GM19328 (cell line): ENCODE data around the gene TMEM94.

ENCODE experiments used
- ATAC-seq: cut with Tn5 transposase; IDR thresholded peaks from one replicate; pipeline ENCODE4 v1.9.1; 2021; ENCODE audit warnings: mild to moderate bottlenecking, moderate library complexity; ENCODE audit not compliant: unreplicated experiment

TMEM94 gene

DNA sequence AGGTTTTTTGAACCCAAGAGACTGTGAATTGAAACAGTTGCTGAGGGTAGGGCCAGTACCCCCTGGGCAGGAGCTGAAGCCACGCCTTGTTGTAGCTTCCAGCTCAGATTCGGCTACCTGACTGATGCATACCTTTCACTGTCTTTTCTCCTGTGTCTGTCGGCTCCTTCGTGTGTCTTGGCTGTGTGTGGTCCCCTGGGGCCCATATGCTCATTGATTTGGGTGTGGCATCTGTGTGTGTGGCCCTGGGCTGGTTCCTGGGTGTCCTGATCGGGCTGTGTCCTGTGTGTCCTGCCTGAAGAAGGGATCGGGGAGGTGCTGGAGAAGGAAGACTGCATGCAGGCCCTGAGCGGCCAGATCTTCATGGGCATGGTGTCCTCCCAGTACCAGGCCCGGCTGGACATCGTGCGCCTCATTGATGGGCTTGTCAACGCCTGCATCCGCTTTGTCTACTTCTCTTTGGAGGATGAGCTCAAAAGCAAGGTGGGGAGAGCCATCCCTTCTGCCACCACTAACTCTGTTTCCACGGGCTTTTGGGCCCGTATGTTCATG, 38.0 kb downstream of the TMEM94 start:
- no peak for ATAC-seq

DNA sequence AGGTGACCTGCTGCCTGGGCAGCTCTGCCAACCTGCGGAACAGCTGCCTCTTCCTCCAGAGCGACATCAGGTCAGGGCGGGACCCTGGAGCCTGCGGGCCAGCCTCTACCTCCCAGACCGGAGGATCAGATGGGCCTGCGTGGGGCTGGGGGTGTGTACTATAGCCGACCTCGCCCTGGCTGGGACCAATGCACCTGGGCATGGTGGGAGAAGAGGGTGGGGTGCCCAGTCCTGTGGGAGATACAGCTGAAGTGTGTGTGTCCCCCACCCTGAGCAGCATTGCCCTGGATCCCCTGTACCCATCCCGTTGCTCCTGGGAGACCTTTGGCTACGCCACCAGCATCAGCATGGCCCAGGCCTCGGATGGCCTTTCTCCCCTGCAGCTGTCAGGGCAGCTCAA, 39.6 kb downstream of the TMEM94 start:
- ATAC-seq, result no peak

DNA sequence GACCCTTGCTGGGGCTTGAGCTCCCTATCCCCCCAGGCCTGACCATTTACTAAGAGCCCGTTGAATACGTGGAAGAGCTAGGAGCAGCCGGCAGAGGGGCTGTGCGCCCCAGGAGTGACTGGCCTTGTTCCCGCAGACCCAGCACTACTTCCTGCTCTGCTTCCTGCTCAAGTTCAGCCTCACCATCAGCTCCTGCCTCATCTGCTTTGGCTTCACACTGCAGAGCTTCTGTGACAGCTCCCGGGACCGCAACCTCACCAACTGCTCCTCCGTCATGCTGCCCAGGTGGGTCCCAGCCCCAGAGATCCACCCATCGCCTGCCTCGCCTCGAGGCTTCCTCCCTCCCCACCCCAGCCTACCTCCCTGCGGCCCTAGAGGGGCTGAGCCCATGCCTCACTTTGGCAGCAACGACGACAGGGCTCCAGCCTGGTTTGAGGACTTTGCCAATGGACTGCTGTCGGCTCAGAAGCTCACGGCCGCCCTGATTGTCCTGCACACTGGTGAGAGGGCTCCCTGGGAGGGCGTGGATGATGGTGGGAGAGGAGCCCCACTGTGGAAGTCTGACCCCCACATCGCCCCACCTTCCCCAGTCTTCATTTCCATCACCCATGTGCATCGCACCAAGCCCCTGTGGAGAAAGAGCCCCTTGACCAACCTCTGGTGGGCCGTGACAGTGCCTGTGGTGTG, 41.7 kb downstream of the TMEM94 start:
- ATAC-seq, result no peak

DNA sequence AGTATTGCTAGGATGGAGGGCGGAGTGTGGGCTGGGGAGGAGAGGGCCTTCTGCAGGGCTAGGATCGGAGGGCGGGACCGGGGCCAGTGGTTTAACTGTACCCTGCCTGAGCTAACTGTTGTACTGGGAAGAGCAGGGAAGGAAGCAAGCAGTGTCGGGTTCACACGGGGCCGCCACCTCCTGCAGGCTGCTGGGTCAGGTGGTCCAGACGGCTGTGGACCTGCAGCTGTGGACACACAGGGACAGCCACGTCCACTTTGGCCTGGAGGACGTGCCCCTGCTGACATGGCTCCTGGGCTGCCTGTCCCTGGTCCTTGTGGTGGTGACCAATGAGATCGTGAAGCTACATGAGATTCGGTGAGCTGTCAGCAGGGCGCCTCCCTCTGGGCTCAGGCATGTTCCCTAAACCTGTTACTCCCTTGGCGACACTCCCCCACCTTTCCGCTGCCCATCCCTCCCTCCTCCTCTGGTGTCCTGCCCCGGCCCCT, 42.3 kb downstream of the TMEM94 start:
- ATAC-seq, result no peak

DNA sequence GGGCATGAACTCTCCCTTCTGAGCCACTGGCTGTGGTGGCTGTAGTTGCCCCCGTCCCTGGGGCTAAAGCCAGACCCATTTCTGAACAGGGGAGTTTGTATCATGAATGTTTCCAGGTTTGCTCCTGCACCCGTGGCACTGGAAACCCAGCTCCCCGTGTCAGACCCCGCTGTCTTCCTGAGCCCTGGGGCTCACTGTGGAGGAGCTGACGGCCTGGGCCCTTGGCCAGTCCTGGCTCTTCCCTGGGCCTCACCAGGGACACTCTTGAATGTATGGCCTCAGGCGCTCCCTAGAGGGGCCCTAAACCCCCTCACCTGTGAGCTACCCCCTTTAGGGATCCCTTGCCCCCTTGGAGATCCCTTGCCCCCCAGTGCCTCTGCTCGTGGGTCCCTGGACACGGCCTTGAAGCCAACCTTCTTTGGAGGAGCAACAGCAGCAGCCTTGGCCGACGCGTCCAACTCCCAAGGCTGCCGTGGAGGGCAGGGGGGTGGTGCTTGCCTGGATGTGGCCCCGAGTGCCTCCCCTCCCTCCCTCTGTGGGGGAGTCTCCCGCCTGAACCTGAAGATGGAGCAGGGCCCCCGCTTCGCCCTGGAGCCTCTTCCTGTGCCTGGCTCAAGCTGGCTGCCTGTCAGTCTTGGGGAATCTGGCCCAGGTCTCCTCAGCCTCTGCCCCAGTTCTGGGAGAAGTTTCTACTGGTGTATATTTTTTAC, 43.0 kb downstream of the TMEM94 start:
- no peak for ATAC-seq

DNA sequence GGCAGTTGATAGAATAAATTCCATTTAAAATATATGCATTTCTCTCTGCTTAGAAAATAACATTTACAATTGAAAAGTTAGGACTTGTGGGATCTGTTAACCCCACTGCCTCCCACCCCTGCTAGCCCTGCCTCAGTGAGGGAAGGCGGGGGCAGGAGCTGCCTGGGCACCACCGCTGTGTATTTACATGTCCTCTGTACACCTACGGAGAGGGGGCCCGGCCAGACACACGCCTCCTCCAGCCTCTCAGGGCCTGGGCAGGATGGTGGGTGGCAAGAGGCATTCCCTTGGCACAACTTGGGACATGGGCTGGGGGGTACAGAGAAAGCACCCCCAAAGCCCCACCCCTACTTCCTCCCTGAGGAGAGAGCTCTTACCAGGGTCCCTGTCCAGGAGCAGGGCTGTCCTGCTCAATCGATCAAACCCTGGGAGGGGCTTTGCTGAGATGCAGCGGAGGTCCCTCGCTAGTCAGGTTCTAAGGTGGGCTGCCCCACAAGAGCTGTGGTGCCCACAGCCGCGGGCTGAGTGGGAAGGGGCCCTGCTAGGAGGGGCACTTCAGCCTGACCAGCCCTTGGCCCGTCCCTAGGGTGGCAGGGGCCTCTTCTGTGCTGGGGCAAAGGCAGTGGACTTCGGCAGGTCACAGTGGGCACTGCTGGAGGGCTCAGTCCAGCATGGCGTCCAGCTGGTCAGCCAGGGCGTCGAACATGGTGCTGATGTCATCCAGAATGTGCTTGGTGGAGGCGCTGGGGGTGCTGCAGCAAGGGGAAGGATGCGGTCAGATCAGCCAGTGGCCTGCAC, 44.2 kb downstream of the TMEM94 start:
- ATAC-seq, result no peak

DNA sequence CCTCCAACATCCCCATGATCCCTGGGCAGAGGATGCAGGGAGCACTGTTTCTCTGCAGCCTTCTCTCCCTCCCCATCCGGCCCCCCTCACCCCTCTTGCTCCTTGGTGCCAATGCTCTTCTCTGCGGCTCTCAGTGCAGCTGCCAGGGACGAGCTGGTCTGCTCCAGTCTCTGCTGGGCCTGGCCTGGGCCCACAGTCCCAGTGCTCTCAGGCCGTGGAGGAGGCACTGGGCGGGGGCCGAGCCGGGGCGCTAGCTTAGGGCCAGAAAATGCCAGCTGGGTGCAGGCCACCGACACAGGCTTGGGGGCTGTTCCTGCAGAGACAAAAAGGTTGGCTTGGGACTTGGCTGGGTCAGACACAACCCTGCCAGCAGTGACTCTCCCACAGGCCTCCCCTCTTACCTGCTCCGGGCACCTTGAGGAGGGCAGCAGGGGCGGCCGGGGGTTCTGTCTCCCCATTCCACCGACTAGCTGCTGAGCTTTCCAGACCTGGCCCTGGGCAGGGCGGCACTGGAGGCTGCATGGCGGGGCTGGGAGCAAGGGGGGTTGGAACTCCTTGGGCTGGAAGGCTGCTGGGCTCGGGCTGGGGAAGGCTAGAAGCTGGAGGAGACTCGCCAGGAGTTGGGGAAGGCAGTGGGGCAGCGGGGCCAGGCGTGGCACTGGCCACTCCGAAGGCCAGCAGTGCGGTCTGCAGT, 45.1 kb downstream of the TMEM94 start:
- ATAC-seq, result no peak

DNA sequence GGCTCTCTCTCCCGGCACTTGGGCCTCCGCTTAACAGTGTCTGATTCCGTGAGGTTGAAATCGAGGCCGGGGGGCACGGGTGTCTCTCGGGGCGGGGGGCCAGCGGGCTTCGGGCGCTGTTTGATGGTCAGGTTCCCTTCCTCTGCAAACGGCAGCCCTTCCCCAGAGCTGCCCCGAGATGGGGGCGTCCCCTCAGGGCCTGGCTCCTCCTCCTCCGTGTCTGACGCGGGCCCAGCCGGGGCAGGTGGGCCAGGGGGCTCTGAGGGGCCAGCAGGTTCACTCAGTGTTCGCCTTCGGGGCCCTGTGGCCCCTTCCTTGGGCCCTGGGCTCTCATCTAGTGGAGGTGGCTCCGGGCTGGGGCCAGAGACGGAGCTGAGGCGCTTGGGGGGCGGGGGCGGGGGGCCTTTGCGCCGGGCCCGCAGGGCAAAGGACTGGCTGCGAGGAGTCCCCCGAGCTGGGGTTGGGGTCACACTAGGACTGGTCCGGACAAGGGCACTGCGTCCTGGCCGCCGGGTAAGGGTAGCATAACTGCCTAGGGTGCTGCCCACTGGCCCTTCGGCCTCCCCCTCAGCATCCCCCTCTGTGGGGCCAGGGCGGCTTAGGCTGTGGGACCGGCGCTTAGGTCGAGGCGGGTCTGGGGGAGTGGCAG, 45.8 kb downstream of the TMEM94 start:
- ATAC-seq, result no peak

DNA sequence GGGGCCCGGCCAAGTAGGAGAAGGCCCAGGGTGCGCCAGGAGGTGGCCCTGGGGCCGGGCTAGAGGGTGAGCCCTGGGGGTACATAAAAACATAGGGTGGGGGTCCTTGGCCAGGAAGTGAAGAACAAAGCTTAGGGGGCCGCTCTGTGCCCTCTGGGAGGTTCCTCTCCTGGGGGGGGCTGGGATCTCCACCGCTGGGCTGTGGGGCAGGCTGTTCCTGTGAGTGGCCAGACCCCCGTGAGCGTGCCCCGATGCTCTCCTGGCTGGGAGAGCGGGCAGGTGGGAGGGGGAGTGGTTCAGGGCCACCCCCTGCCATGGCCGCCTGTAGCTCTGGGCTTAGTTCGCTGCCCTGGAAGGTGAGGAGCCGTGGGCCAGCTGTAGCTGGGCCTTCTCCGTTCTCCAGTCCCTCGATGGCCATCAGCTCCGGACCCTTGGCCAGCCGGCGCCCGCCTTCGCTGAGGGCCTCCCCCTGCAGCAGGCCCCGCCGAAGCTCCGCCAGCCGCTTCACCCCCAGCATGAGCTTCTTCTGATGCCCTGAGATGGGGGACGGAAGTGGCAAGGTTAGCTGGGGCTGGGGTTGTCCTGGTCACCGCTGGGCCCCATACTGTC, 46.4 kb downstream of the TMEM94 start:
- ATAC-seq, result no peak

DNA sequence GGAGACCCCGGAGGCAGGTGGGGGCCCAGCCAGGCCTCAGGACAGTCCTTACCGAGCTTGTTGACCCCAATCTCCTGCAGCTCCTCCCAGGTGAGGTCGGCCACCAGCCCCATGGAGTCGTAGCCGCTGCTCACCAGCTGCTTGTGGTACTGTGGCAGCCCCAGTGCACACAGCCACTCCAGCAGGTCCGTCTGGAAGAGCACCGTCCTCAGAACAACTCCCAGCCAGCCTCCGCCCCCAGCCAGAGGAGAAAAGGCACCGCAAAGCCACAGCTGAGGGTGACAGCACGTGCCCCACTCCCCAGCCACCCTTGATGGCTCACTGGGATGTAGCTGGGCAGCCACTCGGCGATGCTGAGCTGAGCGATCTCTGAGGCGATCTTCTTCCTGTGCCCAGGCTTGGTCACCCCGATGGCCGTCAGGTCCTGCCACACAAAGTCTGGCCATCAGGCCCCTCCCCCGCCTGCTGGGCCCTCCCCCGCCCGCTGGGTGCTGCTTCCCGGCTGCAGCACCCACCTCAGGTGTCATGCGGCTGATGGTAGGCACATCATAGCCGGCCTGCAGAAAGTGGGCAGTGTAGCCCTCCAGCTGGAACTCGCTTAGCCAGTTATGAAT, 47.0 kb downstream of the TMEM94 start:
- ATAC-seq, result no peak

DNA sequence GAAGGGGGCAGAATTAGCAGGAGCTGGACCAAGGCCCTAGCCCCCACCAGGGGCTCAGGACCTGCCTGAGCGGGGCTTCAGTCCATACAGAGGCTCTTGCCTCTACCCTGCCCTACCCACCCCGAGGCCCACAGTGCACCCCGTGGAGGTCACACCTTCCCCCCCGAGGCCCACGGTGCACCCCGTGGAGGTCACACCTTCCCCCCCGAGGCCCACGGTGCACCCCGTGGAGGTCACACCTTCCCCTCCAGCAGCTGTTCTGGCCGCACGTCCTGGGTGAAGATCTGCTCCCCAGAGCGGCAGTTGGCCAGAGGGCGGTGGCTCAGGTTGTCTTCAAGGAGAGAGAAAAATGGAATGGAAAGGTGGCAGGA, 47.5 kb downstream of the TMEM94 start:
- no peak for ATAC-seq

DNA sequence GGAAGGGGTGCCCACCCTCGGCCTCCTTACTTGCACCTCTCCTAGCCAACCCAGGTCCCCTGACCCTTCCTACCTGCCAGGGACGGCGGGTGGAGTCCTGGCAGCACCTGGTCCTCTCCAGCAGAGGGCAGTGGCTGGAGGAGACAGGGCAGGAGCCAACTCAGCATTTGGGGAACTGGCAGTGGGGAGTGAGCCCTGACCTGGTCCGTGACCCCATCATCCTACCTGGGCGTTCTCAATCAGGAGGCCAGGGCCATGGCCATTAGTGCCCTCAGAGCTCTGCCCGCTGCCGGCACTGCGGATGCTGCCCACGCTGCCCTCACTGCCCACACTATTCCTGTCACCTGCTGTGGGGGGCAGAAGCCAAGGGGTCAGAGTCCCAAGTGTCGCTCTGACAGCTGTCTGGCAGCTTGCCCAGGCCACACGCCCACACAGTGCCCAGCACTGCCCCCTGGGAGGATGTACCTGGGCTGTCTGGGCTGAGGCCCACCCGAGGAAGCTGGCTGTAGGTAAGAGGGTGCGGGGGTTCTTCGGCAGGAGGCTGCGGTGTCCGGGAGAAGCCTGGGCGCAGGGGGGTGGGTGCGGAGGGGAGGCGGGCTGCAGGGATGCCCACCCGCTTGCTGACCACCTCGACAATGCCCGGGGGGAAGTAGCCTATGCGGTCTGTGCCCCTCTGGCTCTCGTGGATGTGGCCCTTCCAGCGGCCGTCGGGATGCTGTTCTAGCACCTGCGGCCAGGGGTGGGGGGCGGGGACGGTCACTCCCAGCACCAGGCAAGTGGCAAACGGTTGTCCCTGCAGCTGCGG, 48.1 kb downstream of the TMEM94 start:
- no peak for ATAC-seq

DNA sequence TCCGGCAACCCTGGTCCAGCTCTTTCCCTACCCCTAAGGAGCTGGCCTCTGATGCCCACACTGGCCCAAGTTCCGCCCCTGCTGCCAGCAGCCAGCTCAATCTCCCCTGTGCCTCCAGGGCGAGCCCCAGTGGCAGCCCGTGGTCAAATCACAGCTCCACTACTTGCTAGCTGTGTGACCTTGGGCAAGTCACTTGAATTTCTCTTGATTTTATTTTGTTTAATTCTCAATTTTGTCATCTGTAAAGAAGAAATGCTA, 48.6 kb downstream of the TMEM94 start:
- no peak for ATAC-seq

DNA sequence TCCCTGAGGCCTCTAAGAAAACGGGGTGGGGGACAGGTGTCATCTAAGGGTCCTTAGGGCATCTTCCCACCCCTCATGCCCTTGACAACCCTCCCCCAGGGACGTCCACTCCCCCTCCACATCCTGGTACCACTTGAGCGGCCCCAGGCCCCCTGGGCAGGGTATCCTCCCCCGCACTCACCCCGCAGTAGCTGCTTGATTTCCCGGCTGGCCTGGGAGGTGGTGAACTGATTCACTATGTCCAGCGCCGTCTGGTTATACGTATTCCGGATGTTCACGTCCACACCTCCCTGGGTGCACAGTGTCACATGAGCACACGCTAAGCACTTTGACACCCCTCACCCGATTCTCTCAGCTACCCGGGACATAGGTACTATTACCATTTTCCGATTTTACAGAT, 49.2 kb downstream of the TMEM94 start:
- no peak for ATAC-seq

DNA sequence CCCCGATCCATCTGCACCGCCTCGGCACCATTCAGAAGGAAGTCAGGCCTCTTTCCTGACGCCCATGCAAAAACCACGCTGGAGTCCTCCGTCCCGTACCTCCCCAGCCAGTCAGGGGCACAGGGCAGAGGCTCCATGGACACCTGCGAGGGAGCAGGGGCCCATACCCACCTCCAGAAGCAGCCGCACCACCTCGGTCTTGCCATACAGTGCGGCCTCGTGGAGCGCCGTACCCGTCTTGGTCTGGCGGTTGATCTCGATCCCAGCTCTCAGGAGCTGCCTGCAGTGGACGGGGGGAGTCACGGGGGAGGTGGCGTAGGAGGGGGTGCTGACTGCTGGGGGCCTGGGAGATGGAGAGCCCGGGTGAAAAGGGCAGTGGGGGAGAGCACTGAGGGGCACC, 49.7 kb downstream of the TMEM94 start:
- no peak for ATAC-seq

DNA sequence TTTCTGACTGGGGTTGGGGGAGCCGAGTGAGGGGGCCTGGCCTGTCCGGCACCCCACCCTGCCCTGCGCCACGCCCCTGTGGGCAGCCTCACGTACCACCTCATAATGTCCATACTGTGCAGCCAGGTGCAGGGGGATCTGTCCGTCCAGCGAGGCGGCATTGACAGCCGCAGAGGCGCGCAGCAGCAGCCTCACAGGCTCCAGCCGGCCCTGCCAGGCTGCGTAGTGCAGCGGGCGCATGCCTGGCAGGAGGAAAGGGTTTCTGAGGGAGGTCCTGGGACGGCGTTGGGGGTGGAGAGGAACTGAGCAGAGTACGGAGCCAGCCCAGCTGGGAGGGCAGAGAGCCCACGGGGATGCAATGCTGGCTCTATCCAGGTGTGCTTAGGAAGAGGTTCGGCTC, 50.5 kb downstream of the TMEM94 start:
- ATAC-seq, result no peak

DNA sequence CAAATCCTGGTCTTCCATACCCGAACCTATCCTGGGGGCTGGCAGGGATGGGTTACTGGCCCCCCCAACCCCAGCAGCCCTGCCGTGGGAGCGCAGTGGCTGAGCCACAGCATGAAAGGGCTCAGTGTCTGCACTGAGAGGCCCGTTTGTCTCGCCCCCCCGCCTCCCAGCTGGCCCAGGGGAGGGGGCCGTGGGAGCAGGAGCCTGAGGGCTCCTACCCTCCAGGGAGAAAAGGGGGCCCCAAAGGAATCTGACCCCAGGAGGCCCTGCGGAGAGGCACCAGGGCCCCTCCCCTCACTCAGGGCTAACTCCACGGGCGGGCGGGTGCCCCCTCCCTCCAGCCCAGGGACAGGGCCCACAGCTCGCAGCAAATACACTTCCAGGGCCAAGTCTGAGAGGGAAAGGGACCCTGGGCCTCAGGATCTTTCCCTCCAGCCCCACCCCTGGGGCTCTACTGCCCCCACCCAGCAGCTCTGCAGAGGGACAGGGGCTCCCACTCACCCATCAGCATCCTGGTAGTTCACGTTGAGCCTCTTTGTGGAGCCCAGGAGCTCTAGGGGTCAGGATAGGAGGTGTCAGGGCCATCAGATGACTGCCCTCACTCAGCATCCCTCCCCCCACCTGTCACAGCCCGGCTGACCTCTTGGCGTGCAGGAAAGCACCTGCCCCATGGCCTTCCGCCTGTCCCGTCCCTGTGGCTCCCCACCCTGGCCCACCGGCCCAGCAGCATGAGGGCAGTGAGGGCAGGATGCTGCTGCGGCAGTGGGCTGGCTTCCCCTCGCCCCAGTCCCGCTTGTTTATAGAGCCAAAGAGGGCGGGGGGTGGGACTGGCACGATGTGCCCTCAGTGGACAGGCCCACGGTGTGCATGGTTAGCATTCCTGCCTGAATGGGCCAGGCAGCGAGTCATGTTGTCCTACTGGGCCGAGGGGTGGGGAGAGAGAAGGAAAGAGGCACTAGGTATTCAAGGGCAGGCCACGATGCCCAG, 51.6 kb downstream of the TMEM94 start:
- no peak for ATAC-seq

DNA sequence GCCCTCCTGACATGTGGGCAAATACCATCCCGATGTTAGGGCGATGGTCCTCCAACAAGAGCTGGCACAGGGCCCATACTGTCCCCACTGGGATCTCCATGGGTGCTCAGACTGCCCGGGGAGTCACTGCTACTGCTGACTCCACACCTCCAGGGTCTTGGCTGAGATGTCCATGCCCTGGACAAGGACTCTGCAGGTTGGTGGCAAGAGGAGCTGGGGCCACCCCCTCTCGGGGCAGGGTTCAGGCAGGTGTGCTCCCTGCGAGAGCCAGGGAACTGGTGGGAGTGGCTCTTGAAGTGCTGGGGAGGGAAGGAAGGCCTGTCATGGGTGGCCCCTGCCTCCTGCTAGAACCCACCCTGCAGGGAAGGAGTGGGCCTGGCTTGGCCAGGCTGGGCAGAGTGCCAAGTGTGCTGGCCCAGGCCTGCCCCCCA, 52.5 kb downstream of the TMEM94 start:
- no peak for ATAC-seq
